Measurements from ENCODE around the gene FMNL1.
"Not testable (repeated sequence)": the region's sequence is repeated elsewhere in the genome, so short reads cannot be mapped to it uniquely, and the experiment has no call there.

FMNL1 gene

DNA sequence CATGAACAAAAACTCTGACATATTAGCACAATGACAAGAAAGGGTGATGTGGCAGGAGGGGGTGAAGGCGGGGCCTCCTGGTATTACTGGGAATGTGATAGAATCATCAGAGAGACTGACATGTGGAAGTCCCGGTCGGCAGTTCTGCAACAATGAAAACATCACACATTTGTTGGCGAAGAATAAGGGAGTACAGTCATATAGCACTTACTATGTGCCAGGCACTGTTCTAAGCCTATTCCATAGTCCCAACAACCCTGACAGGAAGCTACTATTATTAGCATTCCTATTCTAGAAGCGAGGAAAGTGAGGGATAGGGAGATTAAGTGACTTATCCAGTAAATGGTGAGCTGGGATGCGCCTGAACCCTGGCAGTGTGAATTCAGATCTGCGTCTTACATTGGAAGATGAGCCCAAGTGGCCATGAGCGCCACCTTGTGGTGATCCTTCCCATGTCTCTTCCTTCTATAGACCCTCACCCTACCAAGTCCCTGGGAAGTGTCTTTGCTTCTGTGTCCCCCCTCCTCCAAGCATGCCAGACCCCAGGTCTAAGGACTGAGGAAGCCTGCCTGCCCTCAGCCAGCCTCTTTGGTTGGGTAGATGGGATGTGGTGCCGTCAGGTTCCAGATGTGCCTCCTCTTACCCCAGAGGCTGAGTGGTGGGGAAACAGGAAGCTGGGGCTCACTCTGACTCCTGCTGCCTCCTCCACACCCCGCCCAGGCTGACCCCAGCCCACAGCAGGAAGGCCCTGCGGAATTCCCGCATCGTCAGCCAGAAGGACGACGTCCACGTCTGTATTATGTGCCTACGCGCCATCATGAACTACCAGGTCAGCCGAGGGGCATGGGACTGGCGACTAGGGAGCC lies 14.0 kb downstream of the FMNL1 start:
- DNase-seq (ENCODE audit: low read depth) = peak; percentile 69

DNA sequence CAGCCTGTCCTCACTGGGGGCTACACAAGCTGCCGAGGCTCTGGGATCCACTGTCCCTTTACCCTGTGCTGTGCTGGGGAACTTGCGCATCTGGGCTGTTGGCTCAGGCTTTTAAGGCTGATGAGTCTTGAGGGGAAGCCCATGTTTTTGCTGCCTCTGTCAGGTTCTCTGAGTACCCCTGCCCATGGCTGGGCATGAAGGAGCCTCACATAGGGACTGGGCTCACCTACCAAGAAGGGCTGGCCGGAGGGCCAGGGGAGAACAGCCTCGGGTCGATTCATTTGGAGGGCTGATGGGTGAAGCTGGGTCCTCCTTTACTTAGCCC lies 14.6 kb downstream of the FMNL1 start:
- DNase-seq (ENCODE audit: low read depth) = no peak

DNA sequence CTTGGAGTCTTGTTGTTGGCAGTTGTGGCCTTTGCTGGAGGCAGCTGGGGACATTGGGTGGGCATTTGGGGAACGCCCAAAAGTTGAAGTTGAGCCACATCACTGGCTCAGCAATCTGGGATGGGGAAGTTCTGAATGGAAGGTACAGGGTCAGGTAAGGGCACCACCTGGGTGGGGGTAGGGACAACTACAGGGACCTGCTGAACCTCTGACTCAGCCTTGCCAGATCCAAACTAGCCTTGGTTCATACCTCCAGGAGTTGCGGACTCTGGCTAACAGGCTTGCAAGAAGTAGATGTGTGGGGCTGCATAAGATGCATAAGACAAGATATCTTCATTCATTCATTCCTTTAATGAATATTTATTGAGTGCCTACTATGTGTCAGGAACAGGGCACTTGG lies 16.0 kb downstream of the FMNL1 start:
- no peak for DNase-seq (ENCODE audit: low read depth)

DNA sequence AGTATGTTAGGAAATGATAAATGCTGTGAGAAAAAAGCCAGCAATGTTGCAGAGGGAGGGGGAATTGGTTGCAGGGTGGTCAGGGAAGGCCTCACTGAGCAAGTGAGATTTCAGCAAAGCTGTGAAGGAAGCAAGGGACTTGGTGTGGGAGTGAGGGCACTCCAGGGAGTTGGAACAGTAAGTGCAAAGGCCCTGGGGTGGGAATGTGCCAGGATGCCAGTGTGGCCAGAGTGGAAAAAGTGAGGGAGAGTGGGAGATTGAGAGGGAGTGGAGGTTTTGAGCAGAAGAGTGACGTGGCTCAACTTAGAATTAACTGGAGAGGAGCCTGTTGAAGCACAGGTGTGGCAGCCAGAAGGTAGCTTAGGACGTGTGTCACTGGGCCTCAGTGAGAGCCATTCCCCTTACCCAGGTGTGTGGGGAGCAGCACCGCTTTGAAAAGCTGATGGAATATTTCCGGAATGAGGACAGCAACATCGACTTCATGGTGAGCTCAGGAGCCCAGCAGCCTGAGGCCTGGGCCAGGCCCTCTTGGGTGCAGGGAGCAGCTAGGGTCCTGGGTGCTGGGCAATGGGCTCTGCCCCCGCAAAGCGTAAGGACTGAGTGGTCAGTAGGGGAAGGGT lies 16.6 kb downstream of the FMNL1 start:
- DNase-seq (ENCODE audit: low read depth) = no peak

DNA sequence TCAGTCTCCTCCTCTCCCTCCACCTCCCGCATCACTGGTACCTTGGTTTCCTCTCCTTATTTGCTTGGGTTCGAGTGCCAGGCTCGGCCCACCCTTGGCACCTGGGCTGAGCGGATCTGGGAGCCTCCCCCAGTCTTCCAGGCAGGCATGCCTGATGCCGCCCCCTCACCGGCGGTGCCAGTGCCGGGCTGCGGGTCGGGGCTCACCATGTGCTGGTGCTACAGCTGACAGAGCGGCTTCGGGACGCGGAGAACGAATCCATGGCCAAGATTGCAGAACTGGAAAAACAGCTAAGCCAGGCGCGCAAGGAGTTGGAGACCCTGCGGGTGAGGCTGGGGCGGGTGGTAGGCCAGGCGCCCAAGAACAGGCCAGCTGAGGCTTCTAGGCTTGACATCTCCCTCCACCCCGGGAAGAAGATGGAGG lies 19.2 kb downstream of the FMNL1 start:
- no peak for DNase-seq (ENCODE audit: low read depth)

DNA sequence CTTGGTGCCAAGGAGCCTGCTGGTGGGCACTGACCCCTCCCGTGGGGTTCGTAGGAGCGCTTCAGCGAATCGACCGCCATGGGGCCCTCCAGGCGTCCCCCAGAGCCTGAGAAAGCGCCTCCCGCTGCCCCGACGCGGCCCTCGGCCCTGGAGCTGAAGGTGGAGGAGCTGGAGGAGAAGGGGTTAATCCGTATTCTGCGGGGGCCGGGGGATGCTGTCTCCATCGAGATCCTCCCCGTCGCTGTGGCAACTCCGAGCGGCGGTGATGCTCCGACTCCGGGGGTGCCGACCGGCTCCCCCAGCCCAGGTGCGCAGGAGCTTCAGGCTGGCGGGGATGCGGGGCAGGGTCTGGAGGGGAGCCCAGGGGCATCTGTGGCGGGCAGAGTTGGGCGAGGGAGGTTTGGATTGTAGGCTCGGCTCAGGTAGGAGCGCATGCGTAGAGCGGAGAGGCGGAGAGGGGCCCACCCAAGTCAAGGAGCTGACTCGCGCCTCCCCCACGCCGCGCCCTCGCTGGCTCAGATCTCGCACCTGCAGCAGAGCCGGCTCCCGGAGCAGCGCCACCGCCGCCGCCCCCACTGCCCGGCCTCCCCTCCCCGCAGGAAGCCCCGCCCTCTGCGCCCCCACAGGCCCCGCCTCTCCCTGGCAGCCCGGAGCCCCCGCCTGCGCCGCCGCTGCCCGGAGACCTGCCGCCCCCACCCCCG lies 19.8 kb downstream of the FMNL1 start:
- DNase-seq (ENCODE audit: low read depth) = no peak

DNA sequence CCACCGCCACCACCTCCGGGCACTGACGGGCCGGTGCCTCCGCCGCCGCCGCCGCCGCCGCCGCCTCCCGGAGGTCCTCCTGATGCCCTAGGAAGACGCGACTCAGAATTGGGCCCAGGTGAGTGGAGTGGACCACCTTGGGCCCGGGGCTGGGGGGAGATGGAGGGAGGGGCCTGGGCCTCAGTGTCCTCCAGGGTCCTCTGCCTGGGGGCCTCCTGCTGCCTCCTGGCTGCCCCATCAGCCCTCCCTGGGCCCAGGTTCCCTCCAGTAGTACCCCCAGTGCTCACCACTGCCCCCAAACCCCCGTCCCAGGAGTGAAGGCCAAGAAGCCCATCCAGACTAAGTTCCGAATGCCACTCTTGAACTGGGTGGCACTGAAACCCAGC lies 20.3 kb downstream of the FMNL1 start:
- DNase-seq (ENCODE audit: low read depth) = no peak

DNA sequence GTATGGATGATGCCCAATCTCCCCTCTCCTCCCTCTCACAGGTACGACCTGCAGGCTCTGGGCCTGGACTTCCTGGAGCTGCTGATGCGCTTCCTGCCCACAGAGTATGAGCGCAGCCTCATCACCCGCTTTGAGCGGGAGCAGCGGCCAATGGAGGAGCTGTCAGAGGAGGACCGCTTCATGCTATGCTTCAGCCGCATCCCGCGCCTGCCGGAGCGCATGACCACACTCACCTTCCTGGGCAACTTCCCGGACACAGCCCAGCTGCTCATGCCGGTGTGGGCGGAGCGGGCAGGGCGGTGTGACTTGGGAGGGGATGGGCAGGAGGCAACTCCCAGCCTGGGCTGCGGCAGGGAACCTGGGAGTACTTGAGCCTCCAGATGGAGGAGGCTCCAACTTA lies 22.1 kb downstream of the FMNL1 start:
- no peak for DNase-seq (ENCODE audit: low read depth)

DNA sequence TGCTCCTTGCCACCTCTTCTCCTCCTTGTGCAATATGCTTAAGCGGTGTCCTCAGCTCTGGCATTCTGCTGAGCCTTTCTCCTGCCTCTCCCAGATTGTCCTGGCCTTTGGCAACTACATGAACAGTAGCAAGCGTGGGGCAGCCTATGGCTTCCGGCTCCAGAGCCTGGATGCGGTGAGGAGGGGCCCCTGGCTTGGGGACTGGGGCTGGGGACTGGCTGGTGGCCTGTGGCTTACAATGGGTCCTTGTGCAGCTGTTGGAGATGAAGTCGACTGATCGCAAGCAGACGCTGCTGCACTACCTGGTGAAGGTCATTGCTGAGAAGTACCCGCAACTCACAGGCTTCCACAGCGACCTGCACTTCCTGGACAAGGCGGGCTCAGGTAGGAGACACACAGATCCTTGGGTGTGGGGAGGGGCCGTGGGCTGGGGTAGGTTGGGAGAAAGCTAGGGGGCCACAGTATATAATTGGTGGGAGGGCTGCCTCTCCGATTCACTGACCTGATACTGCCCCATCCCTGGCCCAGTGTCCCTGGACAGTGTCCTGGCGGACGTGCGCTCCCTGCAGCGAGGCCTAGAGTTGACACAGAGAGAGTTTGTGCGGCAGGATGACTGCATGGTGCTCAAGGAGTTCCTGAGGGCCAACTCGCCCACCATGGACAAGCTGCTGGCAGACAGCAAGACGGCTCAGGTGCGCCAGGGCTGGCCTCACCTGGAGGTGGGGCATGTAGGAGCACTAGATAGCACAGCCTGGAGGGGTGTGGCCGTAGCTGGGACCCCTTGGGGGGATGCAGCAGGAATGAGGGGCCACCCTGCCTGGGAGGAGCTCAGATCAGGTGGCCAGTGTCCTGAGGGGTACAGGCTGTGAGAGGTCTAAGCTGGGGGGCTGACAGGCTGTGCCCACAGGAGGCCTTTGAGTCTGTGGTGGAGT lies 23.3 kb downstream of the FMNL1 start:
- no peak for DNase-seq (ENCODE audit: low read depth)

DNA sequence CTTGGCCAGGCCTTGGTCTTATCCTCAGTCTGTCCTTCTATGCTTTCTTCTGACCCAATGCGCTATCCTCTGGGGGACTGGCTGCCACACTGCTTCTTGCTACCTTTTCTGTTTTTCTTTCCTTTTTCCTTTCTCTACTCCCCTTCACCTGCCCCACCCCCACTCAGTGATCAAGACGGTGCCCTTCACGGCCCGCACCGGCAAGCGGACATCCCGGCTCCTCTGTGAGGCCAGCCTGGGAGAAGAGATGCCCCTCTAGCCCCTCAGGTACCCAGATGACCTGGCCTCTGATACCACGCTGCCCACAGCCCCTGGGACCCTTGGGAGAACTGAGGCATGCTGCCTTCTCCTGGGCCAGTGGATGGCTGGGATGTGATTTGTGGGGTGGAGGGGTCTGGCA lies 24.7 kb downstream of the FMNL1 start:
- DNase-seq (ENCODE audit: low read depth) = no peak

DNA sequence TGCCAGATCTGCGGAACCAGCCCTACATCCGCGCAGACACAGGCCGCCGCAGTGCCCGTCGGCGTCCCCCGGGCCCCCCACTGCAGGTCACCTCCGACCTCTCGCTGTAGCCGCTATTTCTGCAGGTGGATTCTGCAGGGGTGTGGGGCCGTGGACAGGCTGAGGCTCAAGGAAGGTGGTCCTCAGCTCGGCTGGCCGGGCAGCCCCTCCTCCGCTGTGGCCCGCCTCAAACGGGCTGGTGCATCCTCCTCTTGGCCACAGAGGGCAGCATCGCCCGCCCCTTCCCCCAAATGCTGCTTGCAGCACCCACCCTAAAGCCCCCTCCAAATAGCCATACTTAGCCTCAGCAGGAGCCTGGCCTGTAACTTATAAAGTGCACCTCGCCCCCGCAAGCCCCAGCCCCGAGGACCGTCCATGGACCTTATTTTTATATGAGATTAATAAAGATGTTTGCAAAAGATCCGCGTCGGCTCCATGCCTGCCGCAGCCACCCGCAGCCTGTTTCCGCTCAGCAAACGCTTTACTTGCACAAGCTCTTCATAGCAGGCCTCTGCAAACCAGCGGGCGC lies 25.3 kb downstream of the FMNL1 start:
- no peak for DNase-seq (ENCODE audit: low read depth)

DNA sequence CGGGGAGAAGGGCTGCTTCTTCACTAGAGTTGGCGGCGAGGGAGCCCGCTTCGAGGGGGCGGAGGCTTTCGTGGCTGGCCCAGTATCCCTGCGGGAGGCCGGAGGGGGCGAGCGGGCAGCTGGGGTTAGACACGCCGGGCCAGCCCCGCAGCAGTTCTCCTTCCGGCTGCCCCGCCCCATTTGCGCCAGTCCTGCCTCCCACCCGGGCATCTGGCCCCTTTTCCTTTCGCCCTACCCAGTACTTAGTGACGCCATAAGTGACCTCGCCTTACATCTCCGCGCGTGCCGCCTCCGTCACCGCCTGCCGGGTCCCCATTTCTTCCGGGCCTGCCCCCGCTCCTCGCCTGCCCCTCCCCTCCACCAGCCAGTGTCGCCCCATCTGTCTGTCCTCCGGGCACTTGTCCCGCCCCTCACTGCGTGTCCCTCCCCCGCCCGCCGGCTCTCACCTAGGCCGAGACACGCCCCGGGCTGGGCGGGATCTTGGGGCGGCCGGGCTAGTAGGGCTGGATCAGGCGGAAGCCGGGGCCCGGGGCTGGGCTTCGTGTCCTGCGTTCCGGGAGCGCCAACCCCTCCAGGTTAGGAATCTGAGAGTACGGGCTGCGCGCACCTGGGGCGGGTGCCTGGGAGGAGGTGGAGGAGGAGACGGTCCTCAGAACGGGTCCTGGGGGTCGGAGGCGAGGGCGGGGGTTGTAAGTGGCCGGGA lies 25.9 kb downstream of the FMNL1 start:
- peak; percentile 93 for DNase-seq (ENCODE audit: low read depth)

DNA sequence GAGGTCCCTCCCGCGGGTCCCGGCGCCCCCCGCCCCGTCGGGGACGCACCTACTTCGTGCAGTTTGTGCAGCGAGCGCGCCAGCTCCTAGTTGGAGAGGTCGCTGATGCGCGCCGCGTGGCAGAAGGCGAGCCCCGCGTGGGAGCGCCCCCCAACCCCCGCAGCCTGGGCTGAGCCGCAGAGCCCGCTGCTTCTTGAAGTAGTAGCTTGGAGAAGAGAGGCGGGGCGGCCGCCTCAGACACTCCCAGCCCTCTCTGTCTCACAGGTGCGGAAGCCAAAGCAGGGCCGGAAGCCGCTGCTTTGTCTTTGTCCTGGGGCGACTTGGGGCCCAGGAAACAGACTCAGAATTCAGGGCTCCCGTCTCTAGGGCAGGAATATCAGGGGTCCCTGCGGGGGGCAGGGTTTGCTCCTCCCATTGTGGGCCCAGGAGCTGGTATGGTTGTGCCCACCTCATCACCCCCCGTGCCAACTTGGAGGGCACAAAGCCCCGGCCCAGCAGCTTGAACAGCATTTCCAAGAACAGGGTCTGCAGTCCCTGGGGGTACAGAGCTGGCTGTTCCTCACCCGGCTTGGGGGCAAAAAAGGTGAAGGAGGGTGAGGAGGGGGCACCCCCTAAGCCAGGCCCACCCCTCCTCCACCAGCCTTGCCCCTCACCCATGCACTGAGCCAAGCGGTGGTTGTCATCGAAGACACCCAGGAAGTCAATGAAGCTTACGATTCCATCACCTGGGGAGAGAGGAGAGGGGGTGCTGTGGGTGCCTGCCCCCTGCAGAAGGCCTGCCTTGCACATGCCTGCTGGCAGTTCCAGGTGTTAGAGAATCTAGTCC lies 26.7 kb downstream of the FMNL1 start:
- peak; percentile 84 for DNase-seq (ENCODE audit: low read depth)

DNA sequence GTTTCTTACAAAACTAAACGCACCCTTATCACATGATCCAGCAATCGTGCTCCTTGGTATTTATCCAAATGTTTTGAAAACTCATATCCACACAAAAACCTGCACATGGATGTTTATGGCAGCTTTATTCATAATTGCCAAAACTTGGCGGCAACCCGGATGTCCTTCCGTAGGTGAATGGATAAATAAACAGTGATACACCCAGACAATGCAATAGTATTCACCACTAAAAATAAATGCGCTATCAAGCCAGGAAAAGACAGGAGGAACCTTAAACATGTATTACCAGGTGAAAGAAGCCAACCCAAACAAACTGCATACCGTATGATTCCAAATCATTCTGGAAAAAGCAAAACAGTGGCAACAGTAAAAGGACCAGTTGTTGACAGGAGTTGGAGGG lies 30.2 kb downstream of the FMNL1 start:
- no peak for DNase-seq (ENCODE audit: low read depth)

DNA sequence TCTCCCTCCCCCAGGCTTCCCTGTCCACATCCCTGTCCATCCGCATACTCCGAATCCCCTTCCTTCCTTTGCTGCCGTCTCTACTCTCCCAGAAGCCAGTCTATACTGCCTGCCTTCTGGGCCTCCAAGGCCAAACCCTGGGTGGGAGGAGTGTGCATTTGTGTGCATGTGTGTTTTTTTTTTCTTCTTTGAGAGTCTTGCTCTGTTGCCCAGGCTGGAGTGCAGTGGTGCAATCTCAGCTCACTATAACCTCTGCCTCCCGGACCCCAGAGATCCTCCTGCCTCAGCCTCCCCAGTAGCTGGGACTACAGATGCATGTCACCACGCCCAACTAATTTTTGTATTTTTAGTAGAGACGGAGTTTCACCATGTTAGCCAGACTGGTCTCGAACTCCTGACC lies 31.6 kb downstream of the FMNL1 start:
- DNase-seq (ENCODE audit: low read depth) = not testable (repeated sequence)

DNA sequence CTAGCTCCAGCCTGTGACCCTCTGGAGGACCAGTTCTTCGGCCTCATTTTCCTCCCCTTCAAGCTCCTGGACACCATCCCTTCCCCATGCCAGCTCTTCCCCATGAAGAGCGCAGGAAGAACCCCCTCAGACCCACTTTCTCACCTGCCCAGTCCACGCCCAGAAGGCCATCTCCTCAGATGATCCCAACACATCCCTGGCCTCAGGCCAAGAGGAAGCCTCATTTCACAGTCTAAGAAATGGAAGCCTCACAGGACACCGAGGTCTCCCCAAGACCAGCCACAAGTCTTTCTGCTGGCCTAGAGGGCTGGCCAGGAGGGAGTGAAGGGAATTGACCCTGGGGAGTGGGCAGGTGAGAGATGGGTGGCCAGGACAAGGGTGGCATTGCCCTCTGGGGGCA lies 32.2 kb downstream of the FMNL1 start:
- no peak for DNase-seq (ENCODE audit: low read depth)

DNA sequence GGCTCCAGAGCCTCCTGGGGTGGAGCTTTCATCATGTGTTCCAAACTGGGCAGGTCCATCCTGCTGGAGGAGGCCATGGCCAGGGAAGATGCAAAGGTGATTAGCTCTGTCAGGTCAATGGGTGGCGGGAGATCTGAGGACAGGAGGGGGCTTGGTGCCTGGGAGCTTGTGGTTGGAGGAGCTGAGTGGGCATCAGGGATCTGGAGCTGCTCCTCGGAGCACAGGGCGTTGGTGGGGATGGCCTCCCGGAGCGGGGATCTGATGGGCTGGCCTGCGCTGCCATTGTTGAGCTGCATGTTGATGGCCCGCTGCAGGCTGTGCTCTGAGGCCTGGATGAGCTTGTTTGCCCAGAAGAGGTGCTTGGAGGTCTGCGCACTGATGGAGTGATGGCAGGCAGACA lies 33.7 kb downstream of the FMNL1 start:
- no peak for DNase-seq (ENCODE audit: low read depth)

DNA sequence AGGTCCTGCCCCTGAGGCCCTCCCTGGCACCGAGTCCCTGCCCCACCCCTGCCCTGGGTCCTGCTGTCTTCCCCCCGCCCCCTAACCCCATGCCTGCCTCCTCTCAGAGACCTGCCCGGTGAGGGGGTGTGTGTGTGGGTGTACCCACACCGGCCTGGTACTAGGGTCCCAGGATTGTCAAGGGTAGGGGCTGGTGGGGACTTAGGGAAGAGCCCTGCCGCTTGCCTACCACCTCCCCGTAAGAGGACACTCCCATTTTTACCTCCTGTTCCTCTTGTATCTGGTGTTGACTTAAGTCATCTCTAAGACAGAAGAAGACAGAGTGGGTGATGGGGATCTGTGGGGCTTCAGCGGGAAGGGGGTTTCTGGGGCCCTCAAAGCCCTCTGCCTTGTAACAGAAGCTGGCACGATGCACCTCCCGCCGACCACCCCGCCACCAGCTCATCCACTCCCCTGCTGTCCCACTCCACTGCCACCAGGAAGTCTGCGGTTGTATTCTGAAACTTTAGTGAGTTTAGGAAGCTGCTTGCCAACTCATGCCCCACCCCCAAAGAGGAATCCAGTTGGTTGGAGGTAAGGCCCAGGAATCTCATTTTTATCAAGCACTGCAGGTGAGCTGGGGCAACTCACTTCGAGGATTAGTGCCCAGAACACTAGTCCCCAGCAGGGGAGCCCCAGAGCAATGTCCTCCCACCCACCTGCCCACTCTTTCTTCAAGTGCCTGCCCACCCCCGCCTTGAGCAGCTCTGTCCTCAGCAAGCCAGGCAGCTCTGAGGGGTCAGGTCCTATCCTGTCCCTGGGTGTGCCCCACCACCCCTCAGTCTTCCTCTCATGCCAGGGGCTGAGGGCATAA lies 34.7 kb downstream of the FMNL1 start:
- DNase-seq (ENCODE audit: low read depth) = no peak

DNA sequence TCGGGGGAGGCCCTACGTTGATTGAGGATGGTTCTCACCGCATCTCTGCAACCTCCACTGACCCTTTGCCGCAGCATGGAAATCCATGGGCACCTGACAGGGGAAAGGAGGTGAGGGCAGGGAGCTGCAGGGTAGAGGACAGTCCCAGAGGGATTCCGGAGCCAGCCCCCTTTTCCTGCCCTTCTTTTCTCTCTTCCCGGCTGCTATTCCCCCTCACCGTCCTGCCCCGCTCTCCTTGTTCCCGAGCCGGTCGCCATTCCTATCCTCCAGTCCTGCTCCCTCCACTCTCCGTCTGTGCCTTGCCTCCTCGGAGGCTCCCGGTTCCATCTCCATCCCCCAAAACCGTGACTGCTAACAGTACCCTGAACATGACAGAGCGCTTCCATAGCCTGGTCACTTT lies 35.4 kb downstream of the FMNL1 start:
- no peak for DNase-seq (ENCODE audit: low read depth)
